Endothelial cell (in vitro differentiated cells): ENCODE measurements around the gene FBXO10. TPM values are rescaled to one million over a fixed set of nuclear protein-coding genes. Genes with fewer than 3 reads are reported as not detected.

Experiments used
- DNase-seq: peaks from one replicate; pipeline ENCODE4 v3.0.0; 2021; ENCODE audit warnings: low spot score
- H3K27ac Mint-ChIP-seq: one replicate; pipeline ENCODE4 v1.8.0; 2021; ENCODE audit warnings: mixed read lengths, inconsistent platforms; ENCODE audit not compliant: unreplicated experiment
- H3K27me3 Mint-ChIP-seq: one replicate; pipeline ENCODE4 v1.8.0; 2021; ENCODE audit warnings: mild to moderate bottlenecking, moderate library complexity, mixed read lengths, inconsistent platforms; ENCODE audit not compliant: unreplicated experiment
- H3K36me3 Mint-ChIP-seq: one replicate; pipeline ENCODE4 v1.8.0; 2021; ENCODE audit warnings: mild to moderate bottlenecking, low read depth, mixed read lengths, inconsistent platforms; ENCODE audit not compliant: unreplicated experiment
- H3K4me1 Mint-ChIP-seq: one replicate; pipeline ENCODE4 v1.8.0; 2021; ENCODE audit warnings: mild to moderate bottlenecking, mixed read lengths, inconsistent platforms; ENCODE audit not compliant: unreplicated experiment
- H3K4me3 Mint-ChIP-seq: one replicate; pipeline ENCODE4 v1.8.0; 2021; ENCODE audit warnings: mild to moderate bottlenecking, mixed read lengths, inconsistent platforms; ENCODE audit not compliant: unreplicated experiment
- H3K9me3 Mint-ChIP-seq: one replicate; pipeline ENCODE4 v1.8.0; 2021; ENCODE audit warnings: mixed read lengths, inconsistent platforms; ENCODE audit not compliant: unreplicated experiment
- CTCF ChIP-seq: fragments of 200-600 bp; sonication (generic); IDR thresholded peaks from one replicate; pipeline ENCODE4 v1.5.0; 2021; ENCODE audit warnings: antibody characterized with exemption; ENCODE audit not compliant: unreplicated experiment
- total RNA-seq: library from RNA; stranded (reverse); fragmentation: NEBNext Ultra II Directional; extraction: Animal tissue kit (Norgen Biotek cat#: 25700); gene quantifications from one replicate; pipeline ENCODE4 v1.2.1, GENCODE V29; 2021; ENCODE audit not compliant: unreplicated experiment

FBXO10 gene
- total RNA-seq, 1 donor from 2014 or later, result 24.2 TPM

GRCh38 chr9:37499297-37499696 lies 76.9 kb downstream of the FBXO10 start:
- no peaks in the 10 kb centered on the region for H3K9me3 Mint-ChIP-seq
- peaks cover 1% of the 10 kb centered on the region for H3K27me3 Mint-ChIP-seq
- H3K4me1 Mint-ChIP-seq, result peaks cover 4% of the 10 kb centered on the region
- peaks cover 27% of the 10 kb centered on the region for H3K36me3 Mint-ChIP-seq
- no peak overlapping the region for H3K27ac Mint-ChIP-seq
- H3K4me3 Mint-ChIP-seq, result no peak overlapping the region
- DNase-seq, result no peak
- no peak for TF ChIP-seq CTCF

- peaks cover 4% of the 10 kb centered on the region for H3K4me1 Mint-ChIP-seq
- H3K27ac Mint-ChIP-seq, result no peak overlapping the region
- H3K27me3 Mint-ChIP-seq, result no peaks in the 10 kb centered on the region
- no peak for DNase-seq
- H3K36me3 Mint-ChIP-seq, result peaks cover 24% of the 10 kb centered on the region
- TF ChIP-seq CTCF, result no peak
- H3K9me3 Mint-ChIP-seq, result no peaks in the 10 kb centered on the region
- H3K4me3 Mint-ChIP-seq, result no peak overlapping the region
Measured at GRCh38 chr9:37498457-37498856, 77.7 kb downstream of the FBXO10 start.

GRCh38 chr9:37497320-37497719 lies 78.9 kb downstream of the FBXO10 start:
- TF ChIP-seq CTCF, result no peak
- Mint-ChIP-seq H3K4me3 (no peak overlapping the region), H3K9me3 (no peaks in the 10 kb centered on the region), H3K27ac (no peak overlapping the region), H3K36me3 (peaks cover 28% of the 10 kb centered on the region), H3K4me1 (peaks cover 4% of the 10 kb centered on the region), H3K27me3 (no peaks in the 10 kb centered on the region)
- DNase-seq, result no peak

GRCh38 chr9:37496020-37496419 lies 80.2 kb downstream of the FBXO10 start:
- DNase-seq, result no peak
- Mint-ChIP-seq H3K4me3 (no peak overlapping the region), H3K4me1 (no peaks in the 10 kb centered on the region), H3K27ac (no peak overlapping the region), H3K36me3 (peaks cover 18% of the 10 kb centered on the region), H3K9me3 (no peaks in the 10 kb centered on the region), H3K27me3 (no peaks in the 10 kb centered on the region)
- no peak for TF ChIP-seq CTCF

GRCh38 chr9:37495571-37495970 lies 80.6 kb downstream of the FBXO10 start:
- peaks cover 18% of the 10 kb centered on the region for H3K36me3 Mint-ChIP-seq
- no peak for DNase-seq
- no peak overlapping the region for H3K4me3 Mint-ChIP-seq

More at GRCh38 chr9:37495571-37495970, 80.6 kb downstream of the FBXO10 start:
- no peaks in the 10 kb centered on the region for H3K27me3 Mint-ChIP-seq
- H3K27ac Mint-ChIP-seq, result no peak overlapping the region
- H3K4me1 Mint-ChIP-seq, result no peaks in the 10 kb centered on the region
- H3K9me3 Mint-ChIP-seq, result no peaks in the 10 kb centered on the region
- no peak for TF ChIP-seq CTCF
